Measurements from ENCODE around the gene TENM3.
A peak's percentile ranks its signal among the peaks of the same experiment; 100 is the strongest.

Gene TENM3

GRCh38 chr4:182228991-182229577 is 14.1 kb upstream of the TENM3 start:
- Mint-ChIP-seq H3K27ac (no peak overlapping the region), H3K4me1 (peaks cover 22% of the 10 kb centered on the region), H3K36me3 (ENCODE audit: low read depth) (no peaks in the 10 kb centered on the region), H3K4me3 (no peak overlapping the region), H3K9me3 (no peaks in the 10 kb centered on the region), H3K27me3 (ENCODE audit: low read depth) (peaks cover 9% of the 10 kb centered on the region)
- TF ChIP-seq, protein P1, sequence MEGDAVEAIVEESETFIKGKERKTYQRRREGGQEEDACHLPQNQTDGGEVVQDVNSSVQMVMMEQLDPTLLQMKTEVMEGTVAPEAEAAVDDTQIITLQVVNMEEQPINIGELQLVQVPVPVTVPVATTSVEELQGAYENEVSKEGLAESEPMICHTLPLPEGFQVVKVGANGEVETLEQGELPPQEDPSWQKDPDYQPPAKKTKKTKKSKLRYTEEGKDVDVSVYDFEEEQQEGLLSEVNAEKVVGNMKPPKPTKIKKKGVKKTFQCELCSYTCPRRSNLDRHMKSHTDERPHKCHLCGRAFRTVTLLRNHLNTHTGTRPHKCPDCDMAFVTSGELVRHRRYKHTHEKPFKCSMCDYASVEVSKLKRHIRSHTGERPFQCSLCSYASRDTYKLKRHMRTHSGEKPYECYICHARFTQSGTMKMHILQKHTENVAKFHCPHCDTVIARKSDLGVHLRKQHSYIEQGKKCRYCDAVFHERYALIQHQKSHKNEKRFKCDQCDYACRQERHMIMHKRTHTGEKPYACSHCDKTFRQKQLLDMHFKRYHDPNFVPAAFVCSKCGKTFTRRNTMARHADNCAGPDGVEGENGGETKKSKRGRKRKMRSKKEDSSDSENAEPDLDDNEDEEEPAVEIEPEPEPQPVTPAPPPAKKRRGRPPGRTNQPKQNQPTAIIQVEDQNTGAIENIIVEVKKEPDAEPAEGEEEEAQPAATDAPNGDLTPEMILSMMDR (IDR thresholded peaks at IDR 0.05; ENCODE audit: unreplicated experiment in 3 of 3): no peak

DNA sequence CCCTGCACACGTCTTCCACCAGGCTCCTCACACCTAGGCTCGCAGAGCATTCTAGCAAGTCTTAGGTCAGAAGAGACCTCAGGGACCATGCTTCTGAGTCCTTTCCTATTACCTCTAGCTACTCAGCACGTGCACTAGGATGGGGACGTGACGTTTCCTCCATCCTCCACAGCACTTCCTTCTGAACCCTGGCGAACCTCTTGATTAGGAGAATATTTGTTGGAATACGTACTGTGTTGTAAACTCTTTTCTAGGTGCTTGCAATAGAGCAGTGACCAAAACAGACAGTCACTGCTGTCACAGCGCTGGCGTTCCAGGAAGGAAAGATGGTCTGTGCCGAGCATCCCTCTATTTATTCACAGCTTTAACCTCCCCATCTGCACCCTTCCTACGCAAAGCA is 12.9 kb upstream of the TENM3 start:
- Mint-ChIP-seq H3K36me3 (ENCODE audit: low read depth) (no peaks in the 10 kb centered on the region), H3K27me3 (ENCODE audit: low read depth) (peaks cover 8% of the 10 kb centered on the region), H3K9me3 (no peaks in the 10 kb centered on the region), H3K27ac (no peak overlapping the region), H3K4me1 (peaks cover 22% of the 10 kb centered on the region), H3K4me3 (no peak overlapping the region)
- TF ChIP-seq, protein P1 (IDR thresholded peaks at IDR 0.05; ENCODE audit: unreplicated experiment in 3 of 3): no peak

DNA sequence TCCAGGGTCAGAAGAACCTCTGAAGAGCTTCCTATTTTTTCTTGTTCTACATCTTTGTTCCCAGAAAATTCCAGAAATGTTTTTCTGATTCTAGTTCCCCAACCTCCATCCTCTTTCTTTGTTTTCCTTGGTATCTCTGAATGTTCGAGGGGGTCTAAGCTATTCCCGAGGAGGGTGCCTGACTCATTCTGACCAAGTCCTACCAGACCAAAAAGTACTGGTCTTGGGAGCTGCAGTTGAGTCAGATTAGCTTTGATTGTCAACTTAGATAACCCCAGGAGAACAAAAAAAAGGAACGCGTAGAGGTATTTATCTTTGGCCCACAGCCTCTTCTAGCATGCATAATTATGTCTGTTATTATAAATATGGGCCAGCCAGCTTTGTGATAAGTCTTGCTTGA is 12.1 kb upstream of the TENM3 start:
- no peak overlapping the region for H3K4me3 Mint-ChIP-seq
- H3K4me1 Mint-ChIP-seq: peaks cover 22% of the 10 kb centered on the region
- TF ChIP-seq, protein P1 (IDR thresholded peaks at IDR 0.05; ENCODE audit: unreplicated experiment in 3 of 3): no peak
- H3K27ac Mint-ChIP-seq: peak overlapping the region in 1 of 3 experiments; percentile 9
- peaks cover 5% of the 10 kb centered on the region for H3K27me3 Mint-ChIP-seq (ENCODE audit: low read depth)
- no peaks in the 10 kb centered on the region for H3K36me3 Mint-ChIP-seq (ENCODE audit: low read depth)
- no peaks in the 10 kb centered on the region for H3K9me3 Mint-ChIP-seq

DNA sequence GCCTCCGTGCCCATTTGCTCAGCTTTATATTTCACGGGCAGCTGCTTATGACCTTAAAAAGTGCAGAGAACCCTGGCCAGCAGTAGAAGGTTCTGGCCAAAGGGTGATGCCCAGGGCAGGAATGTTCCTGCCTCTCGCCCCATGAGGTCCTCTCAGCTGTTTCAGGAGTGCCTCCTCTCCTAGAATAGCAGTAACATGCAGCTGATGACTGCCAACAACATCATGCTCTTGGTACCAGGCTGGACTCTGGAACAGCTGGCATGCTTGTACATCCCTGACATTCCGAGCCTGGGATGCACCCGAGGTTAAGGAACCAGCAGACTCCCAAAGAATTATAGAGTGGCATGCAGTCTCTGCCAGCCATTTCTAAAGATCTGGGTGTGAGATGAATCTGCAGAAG is 11.7 kb upstream of the TENM3 start:
- Mint-ChIP-seq H3K4me3 (no peak overlapping the region), H3K36me3 (ENCODE audit: low read depth) (no peaks in the 10 kb centered on the region), H3K4me1 (peaks cover 22% of the 10 kb centered on the region), H3K9me3 (no peaks in the 10 kb centered on the region), H3K27ac (peak overlapping the region in 1 of 3 experiments; percentile 9), H3K27me3 (ENCODE audit: low read depth) (peaks cover 5% of the 10 kb centered on the region)
- TF ChIP-seq, protein P1 (IDR thresholded peaks at IDR 0.05; ENCODE audit: unreplicated experiment in 3 of 3): no peak

GRCh38 chr4:182233310-182234090 is 9.7 kb upstream of the TENM3 start:
- Mint-ChIP-seq H3K9me3 (no peaks in the 10 kb centered on the region), H3K4me3 (no peak overlapping the region), H3K4me1 (peaks cover 29% of the 10 kb centered on the region), H3K36me3 (ENCODE audit: low read depth) (no peaks in the 10 kb centered on the region), H3K27ac (no peak overlapping the region), H3K27me3 (ENCODE audit: low read depth) (peaks cover 5% of the 10 kb centered on the region)
- TF ChIP-seq, protein P1 (IDR thresholded peaks at IDR 0.05; ENCODE audit: unreplicated experiment in 3 of 3): no peak

Measured in nephron (organoid).